HG03354 (cell line): ENCODE results near the gene GALM.
"Not testable (repeated sequence)": the region's sequence is repeated elsewhere in the genome, so short reads cannot be mapped to it uniquely, and the experiment has no call there.

ENCODE experiments used
- ATAC-seq: cut with Tn5 transposase; IDR thresholded peaks from one replicate; pipeline ENCODE4 v1.9.1; 2021; ENCODE audit warnings: mild to moderate bottlenecking; ENCODE audit not compliant: unreplicated experiment, poor library complexity, severe bottlenecking

Gene GALM

GRCh38 chr2:38734299-38735058 is 68.6 kb downstream of the GALM start:
- no peak for ATAC-seq

GRCh38 chr2:38735999-38736320 is 70.0 kb downstream of the GALM start:
- ATAC-seq, result no peak

GRCh38 chr2:38737000-38737698 is 71.2 kb downstream of the GALM start:
- ATAC-seq, result not testable (repeated sequence)

GRCh38 chr2:38737925-38738324 is 72.0 kb downstream of the GALM start:
- ATAC-seq, result no peak

GRCh38 chr2:38739524-38739923 is 73.6 kb downstream of the GALM start:
- no peak for ATAC-seq

GRCh38 chr2:38740851-38741731 is 75.2 kb downstream of the GALM start:
- ATAC-seq, result no peak

GRCh38 chr2:38742797-38743559 is 77.1 kb downstream of the GALM start:
- ATAC-seq, result no peak

GRCh38 chr2:38743672-38744398 is 77.9 kb downstream of the GALM start:
- no peak for ATAC-seq

GRCh38 chr2:38744399-38744780 is 78.5 kb downstream of the GALM start:
- ATAC-seq, result no peak

GRCh38 chr2:38745267-38745666 is 79.4 kb downstream of the GALM start:
- ATAC-seq, result no peak

GRCh38 chr2:38747007-38747424 is 81.1 kb downstream of the GALM start:
- ATAC-seq, result no peak

GRCh38 chr2:38747819-38748218 is 81.9 kb downstream of the GALM start:
- no peak for ATAC-seq

- no peak for ATAC-seq
Observed at GRCh38 chr2:38748391-38748790, 82.5 kb downstream of the GALM start.

- no peak for ATAC-seq
Observed at GRCh38 chr2:38748943-38749804, 83.3 kb downstream of the GALM start.

GRCh38 chr2:38750011-38750890 is 84.3 kb downstream of the GALM start:
- peak; percentile 28 for ATAC-seq

GRCh38 chr2:38750891-38751595 is 85.1 kb downstream of the GALM start, which contains the start of gene SRSF7:
TSS of gene SRSF7 (minus strand) at chr2:38751361. CDS start at chr2:38751256, 105 bp downstream.
- peak; percentile 83 for ATAC-seq
